ENCODE data around the gene NOSTRIN. TPM values are rescaled to one million over a fixed set of nuclear protein-coding genes. Genes with fewer than 3 reads are reported as not detected.
A peak's percentile ranks its signal among the peaks of the same experiment; 100 is the strongest.

NOSTRIN gene
- total and polyA plus RNA-seq, 2 experiments from 2014 or later, result 0.45 to 0.54 TPM

DNA sequence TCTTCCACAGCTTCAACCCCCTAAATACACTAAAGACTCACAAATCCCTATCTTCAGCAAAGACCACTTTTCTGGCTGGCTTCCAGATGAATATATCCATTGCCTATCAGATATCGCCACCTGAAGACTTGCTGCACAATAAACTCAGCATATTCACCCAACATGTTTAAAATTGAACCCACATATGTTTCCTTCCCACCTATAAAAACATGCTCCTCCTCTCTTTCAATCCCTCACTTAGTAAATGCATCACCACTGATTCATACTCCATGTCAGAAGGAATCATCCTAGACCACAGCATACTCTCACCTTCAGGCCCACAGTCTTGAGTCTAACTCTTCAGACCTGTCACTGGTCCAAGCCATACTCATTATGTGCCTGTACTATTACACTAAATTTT, 82.5 kb downstream of the NOSTRIN start:
- H3F3A ChIP-seq (ENCODE audit: insufficient read depth), result no peaks in the 10 kb centered on the region
- H3K4me1 ChIP-seq (ENCODE audit: insufficient read depth), result no peaks in the 10 kb centered on the region
- H3K36me3 ChIP-seq (ENCODE audit: low read depth), result no peaks in the 10 kb centered on the region
- H3K4me2 ChIP-seq (ENCODE audit: unreplicated experiment), result no peak overlapping the region
- TF ChIP-seq EZH2phosphoT487 (IDR thresholded peaks at IDR 0.05; ENCODE audit: insufficient read depth, low read depth) (no peak), EZH2 (IDR thresholded peaks at IDR 0.05; ENCODE audit: insufficient read depth, poor library complexity, severe bottlenecking) (no peak)
- no peaks in the 10 kb centered on the region for H4K20me1 ChIP-seq (ENCODE audit: insufficient read depth)
- no peak overlapping the region for H2AFZ ChIP-seq
- no peaks in the 10 kb centered on the region for H3K9me2 ChIP-seq (ENCODE audit: insufficient read depth)
- no peak overlapping the region for H3K4me3 ChIP-seq
- peak; percentile 59 for DNase-seq
- H3K9me3 ChIP-seq (ENCODE audit: low read depth), result no peaks in the 10 kb centered on the region
- H3K79me2 ChIP-seq (ENCODE audit: insufficient read depth), result peaks cover 10% of the 10 kb centered on the region; the same call in 1 of the 2 replicates
- WGBS, 2 experiments (ENCODE audit: low coverage in 1 of 2, low lambda C conversion rate in 2 of 2, missing lambda C conversion rate in 2 of 2), result 94 to 100% methylated on average over 1 of the region's 1 CpG
- H3K27me3 ChIP-seq (replicated peaks; ENCODE audit: insufficient read depth), result no peaks in the 10 kb centered on the region
- in situ Hi-C loops (cut with MboI), result no loop called here
- H3K9ac ChIP-seq, result no peak overlapping the region
- no peak overlapping the region for H3K27ac ChIP-seq

DNA sequence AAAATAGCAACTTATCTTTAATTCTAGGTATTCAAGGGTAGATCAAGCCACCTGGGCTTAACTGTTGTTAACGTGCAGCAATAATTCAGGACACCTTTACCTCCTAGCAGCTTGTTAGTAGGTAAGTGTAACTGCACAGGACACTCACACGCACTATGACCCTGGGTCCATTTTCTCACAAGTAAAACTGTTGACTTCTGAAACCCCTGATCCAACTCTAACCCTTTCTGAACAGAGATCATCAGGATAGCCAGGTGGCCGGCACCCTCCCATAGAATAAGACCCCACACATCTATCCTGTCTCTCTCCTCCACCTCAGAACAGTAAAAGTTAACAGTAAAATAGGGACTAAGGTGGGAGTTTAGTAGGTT, 87.2 kb downstream of the NOSTRIN start:
- WGBS, 2 experiments (ENCODE audit: low coverage in 1 of 2, low lambda C conversion rate in 2 of 2, missing lambda C conversion rate in 2 of 2), result 46 to 59% methylated on average over 3 of the region's 3 CpGs
- Histone ChIP-seq H3K27ac (no peak overlapping the region), H3K27me3 (replicated peaks; ENCODE audit: insufficient read depth) (no peaks in the 10 kb centered on the region), H3K79me2 (ENCODE audit: insufficient read depth) (peaks cover 12% of the 10 kb centered on the region; the same call in 1 of the 2 replicates), H4K20me1 (ENCODE audit: insufficient read depth) (no peaks in the 10 kb centered on the region), H3K36me3 (ENCODE audit: low read depth) (no peaks in the 10 kb centered on the region), H2AFZ (peak overlapping the region; percentile 98), H3K9me3 (ENCODE audit: low read depth) (no peaks in the 10 kb centered on the region), H3K4me3 (peak overlapping the region; percentile 91), H3K4me1 (ENCODE audit: insufficient read depth) (no peaks in the 10 kb centered on the region), H3K9me2 (ENCODE audit: insufficient read depth) (no peaks in the 10 kb centered on the region), H3K4me2 (ENCODE audit: unreplicated experiment) (peak overlapping the region; percentile 85), H3K9ac (peak overlapping the region; percentile 75), H3F3A (ENCODE audit: insufficient read depth) (no peaks in the 10 kb centered on the region)
- TF ChIP-seq EZH2phosphoT487 (IDR thresholded peaks at IDR 0.05; ENCODE audit: insufficient read depth, low read depth) (no peak), EZH2 (IDR thresholded peaks at IDR 0.05; ENCODE audit: insufficient read depth, poor library complexity, severe bottlenecking) (no peak)
- DNase-seq, result no peak
- in situ Hi-C loops (cut with MboI), result no loop called here

DNA sequence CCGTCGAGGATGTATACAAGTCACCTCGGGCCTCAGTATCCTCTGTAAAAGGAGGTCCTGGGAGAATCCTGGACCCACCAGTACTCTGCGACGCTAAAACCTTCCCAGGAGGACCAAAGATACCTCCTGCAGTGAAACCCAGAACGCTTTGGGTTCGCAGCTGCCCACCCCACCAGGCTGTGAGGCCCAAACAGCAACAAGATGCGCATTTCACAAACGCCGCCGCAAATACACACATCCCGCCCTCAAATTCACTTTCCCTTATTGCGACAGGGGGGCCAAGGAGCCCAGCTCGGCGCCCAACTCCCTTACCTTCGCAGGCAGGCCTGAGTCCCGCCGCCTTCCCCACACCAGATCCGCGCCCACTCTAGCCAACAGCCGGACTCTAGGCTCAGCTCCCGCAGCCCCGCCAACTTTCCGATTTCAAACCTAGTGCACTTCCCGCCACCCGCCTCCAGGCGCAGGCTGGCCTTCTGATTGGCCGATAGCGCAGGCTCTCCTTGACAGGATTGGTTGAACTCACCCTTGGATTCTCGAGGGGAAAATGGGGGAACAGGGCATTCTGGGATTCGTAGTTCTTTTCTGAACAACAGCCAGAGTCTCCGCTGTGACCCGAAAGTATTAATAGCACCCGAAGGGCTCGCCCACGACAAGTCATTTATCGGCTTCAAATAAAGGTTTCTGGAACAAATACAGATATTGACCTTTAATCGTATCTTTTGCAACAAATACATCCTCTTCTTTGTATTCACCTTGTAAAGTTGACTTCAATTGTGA, 87.8 kb downstream of the NOSTRIN start, which contains the start of gene SPC25:
SPC25 (minus strand) TSS at position 425 of the 777 bp plus-strand sequence. CDS start 911 bp downstream, outside the sequence.
- H3K9ac ChIP-seq, result peak within 1 kb of the TSS; percentile 75
- no peaks in the 10 kb centered on the region for H3K9me2 ChIP-seq (ENCODE audit: insufficient read depth)
- H3K36me3 ChIP-seq (ENCODE audit: low read depth), result no peaks in the 10 kb centered on the region
- peaks cover 12% of the 10 kb centered on the region; the same call in 1 of the 2 replicates for H3K79me2 ChIP-seq (ENCODE audit: insufficient read depth)
- H3F3A ChIP-seq (ENCODE audit: insufficient read depth), result no peaks in the 10 kb centered on the region
- no peaks in the 10 kb centered on the region for H4K20me1 ChIP-seq (ENCODE audit: insufficient read depth)
- in situ Hi-C loops (cut with MboI), result no loop called here
- TF ChIP-seq EZH2 (IDR thresholded peaks at IDR 0.05; ENCODE audit: insufficient read depth, poor library complexity, severe bottlenecking), result no peak
- TF ChIP-seq EZH2phosphoT487 (IDR thresholded peaks at IDR 0.05; ENCODE audit: insufficient read depth, low read depth), result no peak
- H3K27me3 ChIP-seq (replicated peaks; ENCODE audit: insufficient read depth), result no peaks in the 10 kb centered on the region
- DNase-seq, result peak; percentile 96
- H3K9me3 ChIP-seq (ENCODE audit: low read depth), result no peaks in the 10 kb centered on the region
- no peaks in the 10 kb centered on the region for H3K4me1 ChIP-seq (ENCODE audit: insufficient read depth)
- WGBS, 2 experiments (ENCODE audit: low coverage in 1 of 2, low lambda C conversion rate in 2 of 2, missing lambda C conversion rate in 2 of 2), result 2% methylated on average over 38 of the region's 38 CpGs
- peak within 1 kb of the TSS; percentile 85 for H3K4me2 ChIP-seq (ENCODE audit: unreplicated experiment)
- peak within 1 kb of the TSS; percentile 91 for H3K4me3 ChIP-seq
- H3K27ac ChIP-seq, result no peak within 1 kb of the TSS
- H2AFZ ChIP-seq, result peak within 1 kb of the TSS; percentile 98

DNA sequence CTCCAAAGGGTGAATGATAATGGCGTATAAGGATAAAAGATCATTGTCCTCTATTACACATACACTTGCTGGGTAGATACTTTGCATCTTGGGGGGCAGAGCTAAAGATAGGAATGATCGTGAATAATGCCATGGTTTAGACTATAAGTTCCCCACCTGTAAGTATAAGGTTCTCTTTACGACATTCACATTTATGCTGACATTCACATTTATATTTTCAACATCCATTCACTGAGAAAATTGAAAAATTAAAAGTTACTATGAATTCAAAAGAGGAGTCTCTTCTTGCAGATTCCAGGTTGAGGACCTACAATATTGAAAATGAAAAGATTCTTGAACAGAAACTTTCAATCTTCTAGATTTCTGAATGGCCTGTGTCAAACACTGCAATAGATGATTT, 89.9 kb downstream of the NOSTRIN start:
- Histone ChIP-seq H3K4me3 (no peak overlapping the region), H3K9me3 (ENCODE audit: low read depth) (no peaks in the 10 kb centered on the region), H3K27ac (no peak overlapping the region), H3K79me2 (ENCODE audit: insufficient read depth) (peaks cover 12% of the 10 kb centered on the region; the same call in 1 of the 2 replicates), H3K4me2 (ENCODE audit: unreplicated experiment) (no peak overlapping the region), H3K9ac (no peak overlapping the region), H3K27me3 (replicated peaks; ENCODE audit: insufficient read depth) (no peaks in the 10 kb centered on the region), H2AFZ (no peak overlapping the region), H3K36me3 (ENCODE audit: low read depth) (no peaks in the 10 kb centered on the region), H4K20me1 (ENCODE audit: insufficient read depth) (no peaks in the 10 kb centered on the region), H3K9me2 (ENCODE audit: insufficient read depth) (no peaks in the 10 kb centered on the region), H3F3A (ENCODE audit: insufficient read depth) (no peaks in the 10 kb centered on the region), H3K4me1 (ENCODE audit: insufficient read depth) (no peaks in the 10 kb centered on the region)
- in situ Hi-C loops (cut with MboI), result no loop called here
- DNase-seq, result no peak
- no peak for TF ChIP-seq EZH2phosphoT487 (IDR thresholded peaks at IDR 0.05; ENCODE audit: insufficient read depth, low read depth)
- no peak for TF ChIP-seq EZH2 (IDR thresholded peaks at IDR 0.05; ENCODE audit: insufficient read depth, poor library complexity, severe bottlenecking)
- WGBS, 2 experiments (ENCODE audit: low coverage in 1 of 2, low lambda C conversion rate in 2 of 2, missing lambda C conversion rate in 2 of 2), result 55 to 56% methylated on average over 3 of the region's 3 CpGs

Data from GM23248 (cell line).